ENCODE measurements around the gene TCEAL9. TPM values are rescaled to one million over a fixed set of nuclear protein-coding genes. Genes with fewer than 3 reads are reported as not detected.
A peak's percentile ranks its signal among the peaks of the same experiment; 100 is the strongest.

TCEAL9 gene
- total RNA-seq, 1 donor from 2014 or later: 83.5 TPM

- Mint-ChIP-seq H3K27ac (ENCODE audit: unreplicated experiment) (peak overlapping the region; percentile 84), H3K9me3 (ENCODE audit: low read depth) (no peaks in the 10 kb centered on the region), H3K4me3 (ENCODE audit: unreplicated experiment) (peak overlapping the region; percentile 89), H3K27me3 (ENCODE audit: low read depth) (no peaks in the 10 kb centered on the region), H3K4me1 (ENCODE audit: low read depth) (peaks cover 8% of the 10 kb centered on the region), H3K36me3 (ENCODE audit: low read depth) (no peaks in the 10 kb centered on the region)
- no peak for TF ChIP-seq CTCF (IDR thresholded peaks at IDR 0.05)
- no peak for DNase-seq (ENCODE audit: low spot score)
Observed at GRCh38 chrX:103404231-103405008, 48.1 kb downstream of the TCEAL9 start.

GRCh38 chrX:103405009-103405333 is 48.7 kb downstream of the TCEAL9 start:
- Mint-ChIP-seq H3K27ac (ENCODE audit: unreplicated experiment) (peak overlapping the region; percentile 84), H3K9me3 (ENCODE audit: low read depth) (no peaks in the 10 kb centered on the region), H3K4me3 (ENCODE audit: unreplicated experiment) (peak overlapping the region; percentile 89), H3K27me3 (ENCODE audit: low read depth) (no peaks in the 10 kb centered on the region), H3K36me3 (ENCODE audit: low read depth) (no peaks in the 10 kb centered on the region), H3K4me1 (ENCODE audit: low read depth) (peaks cover 8% of the 10 kb centered on the region)
- DNase-seq (ENCODE audit: low spot score): no peak
- no peak for TF ChIP-seq CTCF (IDR thresholded peaks at IDR 0.05)

GRCh38 chrX:103406256-103406655 is 50.0 kb downstream of the TCEAL9 start:
- Mint-ChIP-seq H3K27ac (ENCODE audit: unreplicated experiment) (no peak overlapping the region), H3K4me3 (ENCODE audit: unreplicated experiment) (no peak overlapping the region), H3K4me1 (ENCODE audit: low read depth) (peaks cover 8% of the 10 kb centered on the region), H3K36me3 (ENCODE audit: low read depth) (no peaks in the 10 kb centered on the region), H3K9me3 (ENCODE audit: low read depth) (no peaks in the 10 kb centered on the region), H3K27me3 (ENCODE audit: low read depth) (no peaks in the 10 kb centered on the region)
- TF ChIP-seq CTCF (IDR thresholded peaks at IDR 0.05): no peak
- no peak for DNase-seq (ENCODE audit: low spot score)

GRCh38 chrX:103407776-103408175 is 51.5 kb downstream of the TCEAL9 start:
- no peaks in the 10 kb centered on the region for H3K9me3 Mint-ChIP-seq (ENCODE audit: low read depth)
- peaks cover 8% of the 10 kb centered on the region for H3K4me1 Mint-ChIP-seq (ENCODE audit: low read depth)
- no peak overlapping the region for H3K4me3 Mint-ChIP-seq (ENCODE audit: unreplicated experiment)
- no peak for TF ChIP-seq CTCF (IDR thresholded peaks at IDR 0.05)
- H3K27me3 Mint-ChIP-seq (ENCODE audit: low read depth): no peaks in the 10 kb centered on the region
- no peak for DNase-seq (ENCODE audit: low spot score)
- H3K36me3 Mint-ChIP-seq (ENCODE audit: low read depth): no peaks in the 10 kb centered on the region
- H3K27ac Mint-ChIP-seq (ENCODE audit: unreplicated experiment): no peak overlapping the region

Other genes starting within 250 kb of the TCEAL9 start
- 40.2 to 46.1 TPM (median 45.3 TPM) in 3 replicates for gene BEX4, start 141.4 kb upstream of the TCEAL9 start, total RNA-seq
- 81.0 to 94.3 TPM (median 84.3 TPM) in 3 replicates for gene TCEAL8, start 101.4 kb upstream of the TCEAL9 start, total RNA-seq
- gene TCEAL5, start 79.8 kb upstream of the TCEAL9 start, total RNA-seq: not detected in 3 replicates
- 1.7 to 7.3 TPM (median 6.9 TPM) in 3 replicates for gene BEX2, start 45.5 kb upstream of the TCEAL9 start, total RNA-seq
- gene TCEAL7, start 26.3 kb upstream of the TCEAL9 start, total RNA-seq: 12.0 to 16.5 TPM (median 15.8 TPM) in 3 replicates
- 139 to 196 TPM (median 148 TPM) in 3 replicates for gene BEX3, start 20.0 kb downstream of the TCEAL9 start, total RNA-seq
- gene RAB40A, start 163.0 kb downstream of the TCEAL9 start, total RNA-seq: 0.41 to 0.56 TPM (median 0.45 TPM) in 3 replicates
- gene TCEAL4, start 229.0 kb downstream of the TCEAL9 start, total RNA-seq: 84.5 to 91.5 TPM (median 88.0 TPM) in 3 replicates

Measured in chondrocyte (in vitro differentiated cells).